Stimulated activated CD8-positive, alpha-beta memory T cell treated with anti-CD3 and anti-CD28 coated beads, Interleukin-7, amount 100 ng/mL, for 24 hours (primary cell): ENCODE data around the gene USP32.
"Not testable (repeated sequence)": the region's sequence is repeated elsewhere in the genome, so short reads cannot be mapped to it uniquely, and the experiment has no call there.

Source experiments
- DNase-seq: peaks from one replicate; pipeline ENCODE4 v3.0.0-alpha.2; 2020; ENCODE audit warnings: low read depth

Gene USP32

DNA sequence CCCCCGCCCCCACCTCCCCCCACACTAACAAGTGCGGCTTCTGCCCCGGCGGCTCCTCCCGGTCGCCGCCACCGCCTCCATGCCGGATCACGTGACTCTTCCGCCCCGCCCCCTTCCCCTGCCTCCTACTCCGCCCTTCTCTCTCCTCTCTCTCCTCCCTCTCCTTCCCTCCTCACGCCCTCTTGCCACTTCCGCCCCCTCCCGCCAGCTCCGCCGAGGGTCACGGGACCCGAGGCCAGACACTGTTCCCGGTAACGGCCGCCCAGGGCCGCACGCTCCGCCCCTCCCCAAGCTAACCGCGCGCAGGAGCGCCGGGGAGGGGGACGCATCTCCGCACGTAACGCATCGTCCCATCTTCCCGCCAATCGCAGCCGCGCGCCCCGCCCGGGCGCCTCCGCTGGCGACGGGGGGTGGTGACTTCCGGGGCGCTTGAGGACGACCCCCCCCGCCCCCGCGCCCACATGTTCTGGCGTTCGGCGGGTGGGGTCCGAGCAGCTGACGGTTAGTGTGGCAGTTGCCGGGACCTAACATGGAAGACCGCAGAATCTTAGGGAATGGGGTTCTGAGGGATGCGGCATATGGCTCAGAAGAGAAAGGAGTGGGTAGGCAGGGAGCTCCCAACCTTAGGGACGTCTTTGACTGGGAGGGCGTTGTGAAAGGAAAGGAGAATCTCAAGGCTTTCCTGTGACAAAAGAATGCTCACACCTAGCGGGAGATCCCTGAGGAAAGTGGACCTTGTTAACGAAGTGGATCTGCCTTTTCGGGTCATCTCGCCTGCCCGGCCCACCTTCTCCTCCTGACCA is at the start of gene USP32:
Gene USP32, minus strand, starts transcription at position 92 of the 803 bp plus-strand sequence. CDS start 194 bp downstream, outside the sequence.
- DNase-seq: peak; percentile 98

- no peak for DNase-seq
These were observed 47.6 kb upstream of the USP32 start for GRCh38 chr17:60439501-60439900.

- DNase-seq: no peak
These were observed 44.7 kb upstream of the USP32 start for GRCh38 chr17:60436676-60437075.

GRCh38 chr17:60435244-60436167 is 43.6 kb upstream of the USP32 start:
- no peak for DNase-seq

- not testable (repeated sequence) for DNase-seq
These were observed 41.4 kb upstream of the USP32 start for GRCh38 chr17:60433021-60433997.

DNA sequence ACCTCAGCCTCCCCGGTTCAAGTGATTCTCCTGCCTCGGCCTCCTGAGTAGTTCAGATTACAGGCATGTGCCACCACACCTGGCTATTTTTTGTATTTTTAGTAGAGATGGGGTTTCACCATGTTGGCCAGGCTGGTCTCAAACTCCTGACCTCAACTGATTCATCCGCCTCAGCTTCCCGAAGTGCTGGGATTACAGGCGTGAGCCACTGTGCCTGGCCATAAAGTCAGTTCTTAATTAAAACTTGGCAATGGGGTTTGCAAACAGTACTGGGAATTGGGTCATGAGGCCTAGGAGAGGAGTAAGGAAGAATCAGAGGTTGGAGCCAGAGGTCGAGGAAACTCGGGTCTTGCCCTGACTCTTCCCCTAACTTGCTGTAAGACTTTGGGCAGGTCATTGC is 38.6 kb upstream of the USP32 start:
- DNase-seq: not testable (repeated sequence)

- not testable (repeated sequence) for DNase-seq
These were observed 36.6 kb upstream of the USP32 start for GRCh38 chr17:60428491-60428890.

GRCh38 chr17:60426596-60426995 is 34.7 kb upstream of the USP32 start:
- DNase-seq: no peak

DNA sequence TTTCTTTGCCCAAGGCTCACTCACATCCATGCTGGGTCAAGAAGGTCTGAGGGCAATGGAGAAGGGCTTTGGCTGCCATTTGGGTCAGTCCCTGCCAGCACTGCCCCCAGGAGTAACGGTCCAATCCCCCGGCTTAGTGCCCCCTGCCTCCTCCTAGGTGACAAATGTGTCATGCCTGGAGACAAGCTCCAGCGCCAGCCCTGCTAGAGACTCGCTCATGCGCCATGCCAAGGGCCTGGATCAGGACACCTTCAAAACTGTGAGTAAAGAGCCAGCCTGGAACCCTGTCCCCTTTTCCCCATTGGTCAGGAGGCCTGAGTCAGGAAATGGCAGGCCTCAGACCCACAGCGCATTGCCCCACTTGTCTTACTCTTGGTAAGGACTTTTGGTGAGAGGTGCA is 33.7 kb upstream of the USP32 start:
- no peak for DNase-seq

GRCh38 chr17:60423865-60424264 is 31.9 kb upstream of the USP32 start:
- DNase-seq: no peak

DNA sequence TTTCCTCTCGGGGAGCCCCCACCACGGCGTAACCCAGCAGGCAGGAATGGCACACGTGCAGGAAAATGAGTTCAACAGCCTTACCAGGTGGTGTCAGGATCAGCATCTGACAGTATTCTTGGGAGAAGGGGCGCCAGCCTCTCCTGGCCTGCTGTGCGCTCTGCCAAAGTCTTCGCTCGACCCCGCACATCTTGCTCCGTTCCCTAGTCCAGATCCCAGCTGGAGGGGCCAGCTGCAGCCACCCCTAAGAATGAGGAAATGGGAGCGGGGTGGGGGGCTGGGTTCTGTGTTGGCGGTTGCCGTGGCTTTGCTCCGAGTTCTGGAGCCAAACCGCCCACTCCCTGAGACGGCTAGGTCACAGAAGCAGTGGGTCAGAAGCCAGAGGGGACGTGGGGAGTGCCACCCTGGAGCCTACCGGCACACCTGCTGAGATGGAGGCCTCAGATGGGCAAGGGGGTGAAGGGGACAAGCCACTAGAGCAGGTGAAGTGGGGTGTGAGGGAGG is 30.3 kb upstream of the USP32 start, which contains the start of gene CHCT1:
Gene CHCT1, plus strand, starts transcription at position 328 of the 504 bp plus-strand sequence. Its CDS starts 104 bp downstream, at position 432.
- no peak for DNase-seq

DNA sequence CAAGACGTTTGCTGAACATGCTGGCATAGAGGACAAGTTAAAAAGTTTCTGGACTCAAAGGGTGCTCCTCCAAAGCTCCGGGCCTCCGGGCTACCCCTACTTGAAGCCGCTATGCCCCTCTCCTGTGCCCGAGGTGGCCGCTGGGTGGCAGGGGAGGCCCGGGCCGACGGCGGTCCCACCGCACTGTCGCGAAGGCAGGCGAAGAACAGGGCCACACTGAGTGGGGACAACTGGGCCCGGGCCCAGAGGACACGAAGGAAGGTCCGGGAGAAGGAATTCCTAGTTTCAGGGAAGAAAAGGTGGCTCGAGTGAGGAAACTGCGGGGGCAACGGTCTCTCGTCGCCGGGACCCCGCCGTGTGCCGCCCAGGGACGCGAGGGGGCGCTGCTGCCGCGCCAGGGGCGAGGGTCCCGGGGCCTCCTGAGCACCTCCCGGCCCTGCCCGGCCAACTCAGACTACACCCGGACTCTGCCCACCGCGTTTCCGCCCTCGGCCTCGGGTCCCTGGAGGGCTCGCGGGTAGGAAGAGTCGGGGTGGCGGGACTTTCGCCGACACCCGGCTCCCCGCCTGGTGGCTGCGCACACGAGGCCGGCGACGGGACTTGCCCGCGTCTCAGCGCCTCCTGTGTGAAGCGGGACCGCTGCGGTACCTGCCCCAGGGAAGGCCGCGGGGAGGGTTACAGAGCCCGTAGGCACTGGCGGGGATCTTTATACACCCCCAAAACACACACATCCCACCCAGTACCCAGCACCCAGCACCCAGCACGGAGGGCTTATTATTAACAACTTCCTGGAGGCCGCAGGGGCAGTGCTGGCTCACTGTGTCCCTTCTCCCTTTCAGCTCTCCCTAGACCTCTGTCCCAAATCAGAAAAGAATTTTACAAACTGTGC is 29.6 kb upstream of the USP32 start:
- peak; percentile 55 for DNase-seq

DNA sequence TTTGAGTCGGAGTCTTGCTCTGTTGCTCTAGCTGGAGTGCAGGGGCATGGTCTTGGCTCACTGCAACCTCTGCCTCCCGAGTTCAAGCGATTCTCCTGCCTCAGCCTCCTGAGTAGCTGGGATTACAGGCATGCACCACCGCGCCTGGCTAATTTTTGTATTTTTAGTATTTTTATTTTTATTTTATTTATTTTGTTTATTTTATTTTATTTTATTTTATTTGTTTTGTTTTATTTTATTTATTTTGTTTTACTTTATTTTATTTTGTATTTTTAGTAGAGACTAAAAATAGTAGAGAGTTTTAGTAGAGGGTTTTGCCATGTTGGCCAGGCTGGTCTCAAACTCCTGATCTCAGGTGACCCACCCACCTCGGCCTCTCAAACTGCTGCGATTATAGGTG is 27.9 kb upstream of the USP32 start:
- DNase-seq: not testable (repeated sequence)

DNA sequence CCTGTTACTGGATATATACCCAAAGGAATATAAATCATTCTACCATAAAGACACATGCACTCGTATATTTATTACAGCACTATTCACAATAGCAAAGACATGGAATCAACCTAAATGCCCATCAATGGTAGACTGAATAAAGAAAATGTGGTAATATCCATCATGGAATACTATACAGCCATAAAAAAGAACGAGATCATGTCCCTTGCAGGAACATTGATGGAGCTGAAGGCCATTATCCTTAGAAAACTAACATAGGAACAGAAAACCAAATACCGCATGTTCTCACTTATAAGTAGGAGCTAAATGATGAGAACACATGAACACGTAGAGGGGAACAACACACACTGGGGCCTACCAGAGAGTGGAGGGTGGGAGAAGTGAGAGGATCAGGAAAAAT is 27.1 kb upstream of the USP32 start:
- not testable (repeated sequence) for DNase-seq

DNA sequence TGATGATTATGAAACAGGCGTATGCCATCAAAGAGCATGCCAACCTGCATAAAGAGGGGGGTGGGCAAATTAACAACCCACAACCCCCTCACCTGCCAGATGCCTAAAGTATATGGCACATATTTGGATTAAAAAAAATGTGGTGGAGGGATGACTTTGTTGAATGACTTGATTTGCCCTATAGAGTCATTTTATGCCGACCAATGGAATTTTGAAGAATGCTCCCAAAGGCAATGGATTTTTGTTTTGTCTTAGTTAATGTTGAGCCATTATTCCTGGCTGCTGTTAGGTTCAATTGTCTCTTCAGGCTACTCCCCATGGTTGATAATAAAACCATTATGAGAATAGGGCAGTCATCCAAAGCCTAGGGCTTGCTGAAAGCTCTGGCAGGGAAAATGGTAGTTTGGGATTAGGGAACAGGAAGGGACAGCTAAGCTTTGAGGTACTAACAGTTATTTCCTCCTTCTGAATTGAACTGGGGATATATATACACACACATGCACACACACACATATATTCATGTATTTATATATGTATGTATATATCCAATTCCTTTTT is 24.5 kb upstream of the USP32 start:
- DNase-seq: no peak

GRCh38 chr17:60415146-60415545 is 23.2 kb upstream of the USP32 start:
- no peak for DNase-seq

GRCh38 chr17:60412701-60413100 is 20.8 kb upstream of the USP32 start:
- DNase-seq: no peak

DNA sequence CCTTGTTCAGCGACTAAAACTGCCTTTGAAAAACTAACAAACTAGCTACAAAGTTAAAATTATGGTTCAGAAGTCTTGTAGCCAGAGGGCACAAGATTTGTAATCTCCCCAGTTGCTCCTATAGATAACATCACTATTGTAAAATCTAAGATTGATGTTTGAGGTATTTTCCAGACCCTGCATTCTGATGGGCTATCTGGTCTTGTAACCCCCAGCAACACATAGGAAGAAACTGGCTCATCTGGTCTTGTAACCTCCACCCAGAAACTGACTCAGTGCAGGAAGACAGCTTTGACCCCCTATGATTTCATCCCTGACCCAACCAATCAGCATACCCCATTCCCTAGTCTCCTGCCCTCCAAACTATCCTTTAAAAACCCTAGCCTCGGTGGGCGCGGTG is 18.1 kb upstream of the USP32 start:
- DNase-seq: no peak

DNA sequence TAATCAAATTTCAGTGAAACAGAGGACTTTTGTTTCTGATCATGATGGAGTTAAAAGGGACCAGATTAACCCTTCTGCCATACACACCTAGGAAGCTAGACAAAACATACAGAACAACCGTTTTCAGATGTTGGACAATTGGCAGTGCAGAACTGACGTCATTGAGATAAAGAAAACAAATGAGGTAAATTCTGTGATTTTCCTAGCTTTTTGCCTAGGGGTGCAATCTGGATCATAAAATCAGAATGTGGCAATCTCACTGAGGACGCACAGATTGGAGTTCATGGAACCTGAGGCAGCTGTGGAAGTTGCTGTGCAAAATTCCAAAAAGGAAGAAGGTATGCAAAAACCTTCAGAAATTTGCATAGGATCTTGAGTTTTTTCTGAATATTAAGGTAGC is 15.0 kb upstream of the USP32 start:
- no peak for DNase-seq

DNA sequence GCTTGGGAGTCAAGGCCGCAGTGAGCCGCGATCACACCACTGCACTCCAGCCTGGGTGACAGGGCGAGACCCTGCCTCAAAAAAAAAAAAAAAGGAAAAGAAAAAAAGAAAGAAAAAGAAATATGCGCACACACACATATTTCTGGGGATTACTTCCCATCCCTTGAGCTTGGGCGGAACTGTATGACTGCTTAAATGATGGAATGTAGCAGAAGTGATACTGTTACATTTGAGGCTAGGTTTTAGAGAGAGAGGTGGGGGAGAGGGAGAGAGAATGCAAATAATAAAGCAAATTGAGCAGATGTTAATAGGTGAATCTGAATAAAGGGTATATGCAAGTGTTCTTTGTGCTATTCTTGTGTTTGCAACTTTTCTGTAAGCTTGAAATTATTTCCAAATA is 12.0 kb upstream of the USP32 start:
- DNase-seq: no peak
